Upper lobe of left lung (tissue), 6 donors: ENCODE results near the gene RNF208. TPM values are rescaled to one million over a fixed set of nuclear protein-coding genes. Genes with fewer than 3 reads are reported as not detected.
A peak's percentile ranks its signal among the peaks of the same experiment; 100 is the strongest.
"Not testable (repeated sequence)": the region's sequence is repeated elsewhere in the genome, so short reads cannot be mapped to it uniquely, and the experiment has no call there.

ENCODE experiments used
- ATAC-seq, 2 donors: fragments of 200-7000 bp; cut with Tn5 transposase; one replicate each; pipeline ENCODE4 v1.9.1; 2022; ENCODE audit warnings: mild to moderate bottlenecking in 2 of 2, moderate library complexity in 2 of 2; ENCODE audit not compliant: low FRiP score in 2 of 2
- DNase-seq, 2 donors: peaks; one replicate each; pipeline ENCODE4 v3.0.0-alpha.2; 2019 to 2020
- H3K27ac ChIP-seq, 4 donors: fragments of 200-600 bp; sonication (generic); one replicate each; pipeline ENCODE4 v1.5.1; 2016 to 2019
- H3K27me3 ChIP-seq, 4 donors: fragments of 200-600 bp; sonication (generic); one replicate each; pipeline ENCODE4 v1.5.1; 2017 to 2019
- H3K36me3 ChIP-seq, 4 donors: fragments of 200-600 bp; sonication (generic); one replicate each; pipeline ENCODE4 v1.5.1; 2016 to 2019
- H3K4me1 ChIP-seq, 4 donors: fragments of 200-600 bp; sonication (generic); one replicate each; pipeline ENCODE4 v1.5.1; 2018 to 2019
- H3K4me3 ChIP-seq, 4 donors: fragments of 200-600 bp; sonication (generic); one replicate each; pipeline ENCODE4 v1.5.1; 2017 to 2019; ENCODE audit warnings: mild to moderate bottlenecking in 2 of 4, moderate library complexity in 1 of 4
- H3K9me3 ChIP-seq, 4 donors: fragments of 200-600 bp; sonication (generic); one replicate each; pipeline ENCODE4 v1.5.1; 2018 to 2019
- CTCF ChIP-seq, 6 experiments: fragments of 450-650 bp in 4 of 6; fragments of 200-600 bp in 2 of 6; sonication (generic) in 2 of 6; IDR thresholded peaks; one replicate each; pipeline ENCODE4 v1.5.1; 2016 to 2019; ENCODE audit warnings: antibody characterized with exemption in 6 of 6
- EP300 ChIP-seq, 4 donors: sonication (generic); formaldehyde crosslinking; IDR thresholded peaks; one replicate each; pipeline ENCODE4 v1.5.1; 2017; ENCODE audit warnings: antibody characterized with exemption in 4 of 4, control low read depth in 2 of 4
- POLR2A ChIP-seq, 4 donors: fragments of 450-650 bp; IDR thresholded peaks; one replicate each; pipeline ENCODE4 v1.5.1; 2016 to 2017; ENCODE audit warnings: antibody characterized with exemption in 4 of 4, mild to moderate bottlenecking in 2 of 4
- POLR2AphosphoS5 ChIP-seq, 2 donors: sonication (generic); formaldehyde crosslinking; IDR thresholded peaks; one replicate each; pipeline ENCODE4 v1.5.1; 2017; ENCODE audit warnings: antibody characterized with exemption in 2 of 2
- WGBS, 2 donors: methylation state at CpG; one replicate each; pipeline ENCODE4 v1.1.5; 2017 to 2018; 5-methylcytosine and 5-hydroxymethylcytosine counted together
- total RNA-seq, 6 donors: library from RNA; depleted of rRNA in 4 of 6; stranded (reverse); fragments of >200 nt in 4 of 6; gene quantifications; one replicate each; pipeline versions ENCODE4 v1.1.0 to v1.2.1, GENCODE V29; 2016 to 2021
- donor health status: DM: no; HTN: no; CAD: no; lungs with moderate emphysema.
- donor health status: DM: no; HTN: yes; CAD: no; lungs with severe emphysema.

Gene RNF208
- total RNA-seq, 6 donors from 2014 or later, result 2.3 to 12.6 (median 4.5) TPM

DNA sequence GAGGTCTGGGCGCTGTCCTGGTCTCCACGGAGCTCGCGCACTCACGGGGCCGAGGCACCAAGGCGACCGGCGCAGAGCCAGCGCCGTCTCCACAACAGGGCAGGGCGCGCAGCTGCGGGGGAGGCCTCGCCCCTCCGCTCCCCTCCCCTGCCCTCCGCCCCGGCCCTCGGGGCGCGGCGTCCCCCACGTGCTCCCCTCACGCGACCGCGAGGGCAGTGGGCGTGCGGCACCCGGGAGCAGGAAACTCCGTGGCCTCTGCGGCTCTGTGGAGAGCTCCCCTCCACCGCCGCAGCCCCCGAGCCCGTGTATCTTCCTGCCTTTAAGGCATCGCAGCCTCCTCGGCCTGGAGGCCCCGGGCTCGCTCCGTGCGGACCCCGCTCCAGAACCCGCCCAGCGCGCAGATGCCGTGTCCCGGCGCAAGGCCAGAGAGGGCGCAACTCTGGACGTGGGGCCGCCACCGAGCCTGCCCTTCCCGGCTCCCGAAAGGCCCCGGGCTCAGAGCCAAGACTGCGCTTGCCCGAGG, 18.3 kb upstream of the RNF208 start:
- DNase-seq, result peak; percentile 81 to 96
- Histone ChIP-seq H3K4me3 (peak overlapping the region; percentile 60 to 89 (median 80)), H3K4me1 (peaks cover 38 to 82% (median 49%) of the 10 kb centered on the region in 4 donors), H3K9me3 (no peaks in the 10 kb centered on the region), H3K27ac (peak overlapping the region; percentile 92 to 97 (median 96)), H3K36me3 (peaks cover 9 to 23% (median 18%) of the 10 kb centered on the region in 4 donors), H3K27me3 (no peaks in the 10 kb centered on the region)
- TF ChIP-seq EP300 (IDR thresholded peaks at IDR 0.05) (no peak), POLR2AphosphoS5 (IDR thresholded peaks at IDR 0.05) (peak; percentile 18 to 31), POLR2A (IDR thresholded peaks at IDR 0.05) (peak in 2 of 4 donors; percentile 27 to 49), CTCF (IDR thresholded peaks at IDR 0.05) (peak in 3 of 6 experiments; percentile 19 to 34 (median 22))
- peak; percentile 67 to 77 for ATAC-seq
- 1% methylated on average over 19 to 31 of the region's 58 CpGs for WGBS, 2 donors

DNA sequence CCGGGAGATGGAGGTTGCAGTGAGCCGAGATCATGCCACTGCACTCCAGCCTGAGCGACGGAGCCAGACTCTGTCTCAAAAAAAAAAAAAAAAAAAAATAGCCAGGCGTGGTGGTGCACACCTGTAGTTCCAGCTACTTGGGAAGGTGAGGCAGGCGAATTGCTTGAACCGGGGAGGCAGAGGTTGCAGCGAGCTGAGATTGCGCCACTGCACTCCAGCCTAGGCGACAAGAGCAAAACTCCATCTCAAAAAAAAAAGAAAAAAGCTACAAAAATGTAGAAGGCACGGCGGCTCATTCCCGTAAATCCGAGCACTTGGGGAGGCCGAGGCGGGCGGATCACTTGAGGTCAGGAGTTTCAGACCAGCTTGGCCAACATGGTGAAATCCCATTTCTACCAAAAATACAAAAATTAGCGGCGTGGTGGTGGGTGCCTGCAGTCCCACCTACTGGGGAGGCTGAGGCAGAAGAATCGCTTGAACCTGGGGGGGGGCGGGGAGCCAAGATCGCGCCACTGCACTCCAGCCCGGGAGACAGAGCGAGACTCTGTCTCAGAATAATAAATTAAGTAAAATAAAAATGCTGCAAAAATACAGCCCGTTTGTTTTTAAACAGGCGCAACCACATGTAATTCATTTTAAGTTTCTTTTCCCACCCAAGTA, 17.6 kb upstream of the RNF208 start:
- not testable (repeated sequence) for ATAC-seq, DNase-seq, H3K9me3 ChIP-seq, H3K27me3 ChIP-seq
- H3K36me3 ChIP-seq, result peaks cover 9 to 23% (median 18%) of the 10 kb centered on the region in 4 donors
- peaks cover 38 to 83% (median 49%) of the 10 kb centered on the region in 4 donors for H3K4me1 ChIP-seq
- WGBS, 2 donors, result 48 to 50% methylated on average over 27 of the region's 27 CpGs
- H3K27ac ChIP-seq, result peak overlapping the region; percentile 92 to 97 (median 96)
- peak overlapping the region; percentile 60 to 89 (median 80) for H3K4me3 ChIP-seq

GRCh38 chr9:137237759-137238726, 16.0 kb upstream of the RNF208 start:
- DNase-seq (peak in 1 of 2 donors; percentile 46), ATAC-seq (no peak)
- Histone ChIP-seq H3K27me3 (peaks cover 0 to 10% (median 3%) of the 10 kb centered on the region in 4 donors), H3K4me1 (peaks cover 34 to 66% (median 41%) of the 10 kb centered on the region in 4 donors), H3K36me3 (peaks cover 4 to 14% (median 12%) of the 10 kb centered on the region in 4 donors), H3K9me3 (no peaks in the 10 kb centered on the region), H3K27ac (no peak overlapping the region), H3K4me3 (no peak overlapping the region)
- whole genome bisulfite sequencing, 2 donors, result 78 to 100% methylated on average over 1 to 12 of the region's 13 CpGs
- no peak for TF ChIP-seq CTCF (IDR thresholded peaks at IDR 0.05)
- TF ChIP-seq EP300 (IDR thresholded peaks at IDR 0.05), result no peak
- TF ChIP-seq POLR2A (IDR thresholded peaks at IDR 0.05), result no peak
- no peak for TF ChIP-seq POLR2AphosphoS5 (IDR thresholded peaks at IDR 0.05)

GRCh38 chr9:137236936-137237421, 14.9 kb upstream of the RNF208 start:
- DNase-seq (no peak), ATAC-seq (no peak)
- Histone ChIP-seq H3K36me3 (peaks cover 0 to 4% (median 2%) of the 10 kb centered on the region in 4 donors), H3K4me1 (peaks cover 24 to 56% (median 31%) of the 10 kb centered on the region in 4 donors), H3K4me3 (peak overlapping the region in 3 of 4 donors; percentile 3 to 29 (median 21)), H3K27me3 (peaks cover 0 to 13% (median 3%) of the 10 kb centered on the region in 4 donors), H3K27ac (peak overlapping the region in 1 of 4 donors; percentile 64), H3K9me3 (no peaks in the 10 kb centered on the region)
- TF ChIP-seq POLR2A (IDR thresholded peaks at IDR 0.05), result no peak
- TF ChIP-seq CTCF (IDR thresholded peaks at IDR 0.05), result no peak
- TF ChIP-seq POLR2AphosphoS5 (IDR thresholded peaks at IDR 0.05), result no peak
- TF ChIP-seq EP300 (IDR thresholded peaks at IDR 0.05), result no peak
- 25 to 44% methylated on average over 2 to 5 of the region's 11 CpGs for WGBS, 2 donors
